Aorta (tissue), 5 donors: ENCODE data around the gene CASP10. TPM values are rescaled to one million over a fixed set of nuclear protein-coding genes. Genes with fewer than 3 reads are reported as not detected.

ENCODE experiments used
- ATAC-seq: fragments of 200-7000 bp; cut with Tn5 transposase; one replicate; pipeline ENCODE4 v1.9.1; 2022; ENCODE audit warnings: moderate library complexity; ENCODE audit not compliant: low FRiP score
- DNase-seq, 2 donors: peaks; one replicate each; pipeline ENCODE4 v3.0.0-alpha.2; 2020
- H3K27ac ChIP-seq, 2 donors: one replicate each; pipeline ENCODE4 v1.5.1; 2013; ENCODE audit warnings: low read length in 2 of 2, mild to moderate bottlenecking in 2 of 2, moderate library complexity in 2 of 2, control low read depth in 1 of 2, inconsistent platforms in 1 of 2, low read depth in 1 of 2
- H3K27me3 ChIP-seq, 2 donors: one replicate each; pipeline ENCODE4 v1.6.1; 2013; ENCODE audit warnings: control low read depth in 1 of 2, low read length in 1 of 2, mild to moderate bottlenecking in 1 of 2, moderate library complexity in 1 of 2; ENCODE audit not compliant: insufficient read depth in 2 of 2, control insufficient read depth in 1 of 2
- H3K36me3 ChIP-seq, 2 donors: one replicate each; pipeline ENCODE4 v1.6.1; 2013; ENCODE audit warnings: control low read depth in 1 of 2, low read length in 1 of 2, mild to moderate bottlenecking in 1 of 2; ENCODE audit not compliant: insufficient read depth in 2 of 2, control insufficient read depth in 1 of 2
- H3K4me1 ChIP-seq, 2 donors: one replicate each; pipeline ENCODE4 v1.6.1; 2013; ENCODE audit warnings: low read length in 2 of 2, control low read depth in 1 of 2, mild to moderate bottlenecking in 1 of 2, moderate library complexity in 1 of 2; ENCODE audit not compliant: insufficient read depth in 2 of 2, control insufficient read depth in 1 of 2
- H3K4me3 ChIP-seq, 2 donors: one replicate each; pipeline ENCODE4 v1.5.1; 2013; ENCODE audit warnings: low read length in 2 of 2, control low read depth in 1 of 2, mild to moderate bottlenecking in 1 of 2
- H3K9me3 ChIP-seq: one replicate; pipeline ENCODE4 v1.6.1; 2013; ENCODE audit warnings: mild to moderate bottlenecking, low read length; ENCODE audit not compliant: control insufficient read depth
- WGBS, 2 donors: extraction: QIAGEN DNeasy Blood & Tissue Kit; methylation state at CpG; one replicate each; pipeline ENCODE4 v1.1.7; 2013; 5-methylcytosine and 5-hydroxymethylcytosine counted together
- intact Hi-C, 2 donors: fragments of 100-400 bp; cut with DNase I; formaldehyde crosslinking; loops; one replicate each; pipeline versions ENCODE4 v1.14.2 to v1.15.0; 2022
- polyA plus RNA-seq, 2 donors: library from polyadenylated mRNA; stranded (reverse); fragments of 200-250 nt; gene quantifications; one replicate each; pipeline ENCODE4 v1.2.3, GENCODE V29; 2013
- total RNA-seq, 2 donors: library from RNA; stranded (reverse); fragmentation: NEBNext Ultra II Directional; extraction: Animal tissue kit (Norgen Biotek cat#: 25700); gene quantifications; one replicate each; pipeline ENCODE4 v1.2.1, GENCODE V29; 2021
- donor health status: healthy with polysubstance abuse.
- donor health status: Bipolar disorder and iron deficiency.
- donor health status: DM: no; HTN: no; CAD: no.
- donor health status: DM: no; HTN: no; CAD: no.
- donor health status: DM: yes; HTN: yes; CAD: no.

The CASP10 gene
- total and polyA plus RNA-seq, 4 donors = 1.1 to 26.1 (median 5.7) TPM

DNA sequence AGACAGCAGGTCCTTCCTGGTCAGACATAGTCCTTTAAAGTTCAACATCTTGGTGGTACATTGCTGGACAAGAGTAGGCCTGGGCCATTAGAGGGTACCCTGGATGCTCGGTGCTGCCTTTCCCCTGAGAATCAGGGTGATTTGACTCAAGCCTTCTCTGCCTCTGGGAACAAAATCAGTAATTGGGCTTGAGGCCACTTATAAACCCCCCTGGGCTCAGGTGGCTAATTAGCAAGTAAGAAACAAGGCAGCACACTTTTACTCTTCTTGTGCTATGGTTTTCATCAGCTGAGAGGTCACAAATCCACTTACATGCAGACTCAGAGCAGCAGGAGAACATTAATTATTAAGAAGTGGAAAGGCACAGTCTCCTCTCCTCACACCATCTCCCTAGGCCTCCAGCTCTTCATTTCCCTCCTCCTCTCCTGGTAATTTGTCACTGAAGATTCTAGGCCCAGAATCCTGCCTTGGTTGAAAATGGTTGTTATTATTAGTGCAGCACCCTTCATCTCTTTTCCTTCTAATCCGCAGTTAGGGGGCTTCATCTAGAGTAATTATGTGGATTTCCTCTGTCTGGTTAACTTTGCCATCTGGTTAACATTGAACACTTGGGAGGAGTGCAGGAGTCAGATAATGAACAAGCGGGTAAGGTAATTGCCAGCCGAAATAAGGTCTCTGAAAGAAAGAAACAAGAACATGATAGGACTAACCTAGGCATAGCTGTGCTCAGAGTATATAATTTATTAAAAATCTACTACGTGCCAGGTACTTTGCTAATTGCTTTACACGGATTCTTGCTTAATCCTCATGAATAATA is 29.7 kb upstream of the CASP10 start:
- WGBS, 2 donors = 87 to 93% methylated on average over 6 of the region's 6 CpGs
- H3K36me3 ChIP-seq = peaks cover 4 to 13% of the 10 kb centered on the region in 2 donors
- no peaks in the 10 kb centered on the region for H3K27me3 ChIP-seq
- H3K27ac ChIP-seq = no peak overlapping the region
- ATAC-seq = no peak
- H3K4me1 ChIP-seq = peaks cover 0 to 1% of the 10 kb centered on the region in 2 donors
- no peaks in the 10 kb centered on the region for H3K9me3 ChIP-seq
- intact Hi-C loops = loop anchor here in 1 of 2 donors (10.0 kb wide), 1 partner anchor 78 kb away; the partner anchor contains the start of genes HYCC2 and NDUFB3
- DNase-seq = no peak
- H3K4me3 ChIP-seq = no peak overlapping the region

DNA sequence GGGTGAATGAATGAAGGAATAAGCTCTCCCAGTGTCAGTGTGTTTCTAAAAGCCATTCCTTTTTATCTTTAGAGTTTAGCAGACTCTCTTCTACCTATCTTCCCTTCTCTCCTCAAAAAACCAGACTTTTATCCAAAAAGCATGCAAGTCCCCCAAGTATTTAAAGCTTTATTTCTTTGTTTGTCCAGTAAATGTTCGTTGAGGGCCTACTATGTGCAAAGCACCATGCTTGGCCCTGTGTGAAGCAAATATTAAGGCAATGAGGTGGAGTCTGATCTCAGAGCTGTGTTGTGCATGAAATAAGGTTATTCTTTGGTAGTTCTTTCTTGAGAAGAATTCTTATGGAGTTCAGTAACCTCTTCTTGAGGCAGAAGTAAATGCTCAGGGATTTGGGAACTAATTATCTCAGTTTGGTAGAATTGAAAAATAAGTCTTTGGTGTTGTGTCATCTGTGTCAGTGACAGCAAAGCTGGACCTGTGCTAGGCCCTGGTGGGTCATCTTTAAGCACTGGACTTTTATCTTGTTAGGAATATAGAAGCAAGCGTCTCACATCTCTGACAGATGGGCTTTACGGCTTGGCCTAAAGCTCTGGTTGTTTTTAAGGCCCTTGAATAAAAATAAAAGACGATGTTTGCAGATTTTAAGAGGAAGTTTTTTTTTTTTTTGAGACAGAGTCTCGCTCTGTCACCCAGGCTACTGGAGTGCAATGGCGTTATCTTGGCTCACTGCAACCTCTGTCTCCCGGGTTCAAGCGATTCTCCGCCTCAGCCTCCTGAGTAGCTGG is 28.1 kb upstream of the CASP10 start:
- intact Hi-C loops = loop anchor here in 1 of 2 donors (5.0 to 10.0 kb wide), 2 partner anchors 38 to 80 kb away; partner anchors contain the start of genes CFLAR, HYCC2 and NDUFB3
- no peak for DNase-seq
- H3K4me3 ChIP-seq = no peak overlapping the region
- 87 to 90% methylated on average over 9 of the region's 9 CpGs for WGBS, 2 donors
- H3K4me1 ChIP-seq = peaks cover 0 to 1% of the 10 kb centered on the region in 2 donors
- no peaks in the 10 kb centered on the region for H3K27me3 ChIP-seq
- H3K27ac ChIP-seq = no peak overlapping the region
- H3K9me3 ChIP-seq = no peaks in the 10 kb centered on the region
- ATAC-seq = no peak
- H3K36me3 ChIP-seq = peaks cover 5 to 13% of the 10 kb centered on the region in 2 donors

DNA sequence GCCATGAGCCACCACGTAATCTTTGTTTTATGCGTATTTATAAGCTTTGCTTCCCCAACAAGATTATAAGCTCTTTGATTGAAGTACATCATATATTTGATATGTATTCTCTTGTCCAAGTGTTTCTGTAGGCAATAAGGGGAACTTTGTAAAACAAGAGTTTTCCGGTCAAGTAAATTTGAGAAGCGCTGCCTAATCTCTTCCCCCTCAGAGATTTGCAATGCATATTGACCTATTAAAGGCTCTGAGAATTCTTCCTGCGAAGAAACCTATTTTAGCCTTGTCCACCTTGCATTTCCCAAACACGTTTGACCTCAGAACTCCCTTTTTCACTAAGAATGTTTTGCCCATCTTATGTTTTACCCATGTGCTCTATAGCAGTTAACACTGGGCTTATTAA is 26.9 kb upstream of the CASP10 start:
- no peak overlapping the region for H3K27ac ChIP-seq
- peaks cover 10 to 11% of the 10 kb centered on the region in 2 donors for H3K36me3 ChIP-seq
- ATAC-seq = no peak
- no peaks in the 10 kb centered on the region for H3K9me3 ChIP-seq
- intact Hi-C loops = loop anchor here in 1 of 2 donors (5.0 to 10.0 kb wide), 2 partner anchors 39 to 81 kb away; partner anchors contain the start of genes CFLAR, HYCC2 and NDUFB3
- peaks cover 0 to under 1% of the 10 kb centered on the region in 2 donors for H3K4me1 ChIP-seq
- 85 to 87% methylated on average over 6 of the region's 6 CpGs for WGBS, 2 donors
- H3K4me3 ChIP-seq = no peak overlapping the region
- no peak for DNase-seq
- no peaks in the 10 kb centered on the region for H3K27me3 ChIP-seq

DNA sequence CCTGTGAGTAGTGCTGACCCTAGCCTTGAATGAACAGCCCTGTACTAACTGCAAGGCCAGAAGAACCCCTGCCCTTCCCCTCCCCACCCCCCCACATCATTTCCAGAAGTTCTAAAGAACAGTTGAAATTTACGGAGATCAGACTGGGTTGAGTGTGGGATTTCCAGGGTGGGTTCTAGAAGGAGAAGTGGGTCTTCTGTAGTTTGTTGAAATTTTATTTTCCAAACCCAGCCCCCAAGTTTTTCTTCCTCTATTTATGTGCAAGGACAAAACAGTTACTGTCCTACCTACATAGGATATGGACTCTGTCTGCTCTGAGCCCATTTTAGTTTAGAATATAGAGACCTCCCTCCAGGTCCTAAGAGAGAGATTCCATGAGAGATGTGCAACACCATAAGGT is 26.3 kb upstream of the CASP10 start:
- ATAC-seq (no peak), DNase-seq (no peak)
- intact Hi-C loops = loop anchor here in 1 of 2 donors (5.0 to 10.0 kb wide), 2 partner anchors 39 to 82 kb away; partner anchors contain the start of genes CFLAR, HYCC2 and NDUFB3
- no peaks in the 10 kb centered on the region for H3K9me3 ChIP-seq
- no peak overlapping the region for H3K4me3 ChIP-seq
- H3K4me1 ChIP-seq = no peaks in the 10 kb centered on the region
- H3K36me3 ChIP-seq = peaks cover 10 to 11% of the 10 kb centered on the region in 2 donors
- H3K27ac ChIP-seq = no peak overlapping the region
- WGBS, 2 donors = 48 to 94% methylated on average over 1 of the region's 1 CpG
- no peaks in the 10 kb centered on the region for H3K27me3 ChIP-seq

DNA sequence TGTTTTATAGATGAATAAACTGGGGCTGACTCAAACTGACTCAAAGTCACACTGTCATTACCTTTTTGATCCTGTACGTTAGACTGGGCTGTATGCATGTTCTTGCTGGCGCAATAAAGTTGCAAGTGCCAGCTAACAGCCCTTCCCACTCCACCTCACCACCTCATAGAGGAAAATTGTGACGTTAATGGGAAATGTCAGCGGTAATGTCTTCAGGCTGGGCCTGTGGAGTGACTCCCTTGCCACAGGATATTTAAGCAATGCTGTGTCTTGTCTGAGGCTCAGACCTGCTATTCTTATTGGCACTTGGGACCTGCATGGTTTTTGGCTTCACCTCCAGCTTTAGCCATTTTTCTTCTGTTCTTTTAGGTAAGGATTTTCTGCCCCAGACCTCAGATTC is 25.2 kb upstream of the CASP10 start:
- no peaks in the 10 kb centered on the region for H3K9me3 ChIP-seq
- DNase-seq (no peak), ATAC-seq (no peak)
- intact Hi-C loops = loop anchor here in 1 of 2 donors (5.0 to 10.0 kb wide), 2 partner anchors 40 to 83 kb away; partner anchors contain the start of genes CFLAR, HYCC2 and NDUFB3
- no peaks in the 10 kb centered on the region for H3K4me1 ChIP-seq
- H3K27me3 ChIP-seq = no peaks in the 10 kb centered on the region
- WGBS, 2 donors = 76 to 78% methylated on average over 4 of the region's 4 CpGs
- H3K27ac ChIP-seq = peak overlapping the region in 1 of 2 donors; percentile 23
- no peak overlapping the region for H3K4me3 ChIP-seq
- H3K36me3 ChIP-seq = peaks cover 10 to 13% of the 10 kb centered on the region in 2 donors

DNA sequence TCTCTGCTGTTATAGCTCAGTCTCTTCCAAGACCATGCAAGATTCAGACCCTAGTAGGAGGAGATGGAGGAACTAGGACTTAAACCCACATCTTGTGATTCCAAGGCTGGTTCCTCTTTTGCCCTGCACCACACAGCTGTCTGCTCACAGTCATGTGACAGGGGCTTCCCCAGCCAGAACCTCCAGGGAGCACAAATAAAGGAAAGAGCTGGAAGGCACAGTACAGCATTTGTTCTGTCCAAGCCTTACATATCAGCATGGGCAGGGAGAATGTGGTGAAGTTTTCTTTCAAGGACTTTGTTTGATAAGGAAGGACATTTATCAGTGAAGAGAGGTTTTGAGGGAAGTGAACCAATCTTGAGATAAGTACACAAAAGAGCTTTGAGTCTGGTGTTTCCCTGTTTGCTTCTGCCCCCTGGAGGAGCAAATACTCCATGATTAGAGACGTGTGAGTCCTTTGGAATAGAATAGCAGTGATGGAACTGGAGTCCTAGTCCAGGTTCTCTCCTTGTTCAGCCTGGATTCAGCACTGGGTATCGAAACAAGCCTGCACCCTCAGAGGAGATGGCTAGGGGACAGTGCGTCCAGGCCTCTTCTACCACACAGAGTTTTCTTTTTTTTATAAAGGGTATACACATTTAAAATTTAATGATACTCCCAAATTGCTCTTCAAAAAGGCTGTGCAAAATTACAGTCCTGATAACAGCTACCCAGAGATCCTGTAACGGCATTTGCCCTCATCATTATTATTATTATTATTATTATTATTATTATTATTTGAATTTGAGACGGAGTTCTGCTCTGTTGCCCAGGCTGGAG is 24.6 kb upstream of the CASP10 start:
- peak; percentile 84 for ATAC-seq
- H3K4me1 ChIP-seq = no peaks in the 10 kb centered on the region
- DNase-seq = peak in 1 of 2 donors; percentile 85
- intact Hi-C loops = loop anchor here in 1 of 2 donors (5.0 to 10.0 kb wide), 2 partner anchors 41 to 84 kb away; partner anchors contain the start of genes CFLAR, HYCC2 and NDUFB3
- H3K9me3 ChIP-seq = no peaks in the 10 kb centered on the region
- H3K27me3 ChIP-seq = no peaks in the 10 kb centered on the region
- no peak overlapping the region for H3K4me3 ChIP-seq
- H3K27ac ChIP-seq = peak overlapping the region in 1 of 2 donors; percentile 23
- peaks cover 6 to 13% of the 10 kb centered on the region in 2 donors for H3K36me3 ChIP-seq
- 59 to 63% methylated on average over 5 of the region's 5 CpGs for WGBS, 2 donors

DNA sequence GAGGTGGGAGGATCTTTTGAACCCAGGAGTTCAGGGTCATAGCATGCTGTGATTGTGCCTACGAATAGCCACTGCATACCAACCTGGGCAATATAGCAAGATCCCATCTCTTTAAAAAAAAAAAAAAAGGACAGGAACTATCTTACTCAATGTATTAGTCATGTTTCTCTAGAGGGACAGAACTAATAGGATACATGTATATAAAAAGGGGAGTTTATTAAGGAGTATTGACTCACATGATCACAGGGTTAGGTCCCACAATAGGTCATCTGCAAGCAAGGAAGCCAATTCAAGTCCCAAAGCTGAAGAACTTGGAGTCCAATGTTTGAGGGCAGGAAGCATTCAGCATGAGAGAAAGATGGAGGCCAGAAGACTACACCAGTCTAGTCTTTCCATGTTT is 18.8 kb upstream of the CASP10 start:
- ATAC-seq (no peak), DNase-seq (no peak)
- Histone ChIP-seq H3K27ac (no peak overlapping the region), H3K4me1 (no peaks in the 10 kb centered on the region), H3K36me3 (peaks cover 9 to 14% of the 10 kb centered on the region in 2 donors), H3K9me3 (no peaks in the 10 kb centered on the region), H3K27me3 (no peaks in the 10 kb centered on the region), H3K4me3 (no peak overlapping the region)
- intact Hi-C loops = no loop called here
- WGBS, 2 donors = 94 to 96% methylated on average over 1 of the region's 1 CpG

DNA sequence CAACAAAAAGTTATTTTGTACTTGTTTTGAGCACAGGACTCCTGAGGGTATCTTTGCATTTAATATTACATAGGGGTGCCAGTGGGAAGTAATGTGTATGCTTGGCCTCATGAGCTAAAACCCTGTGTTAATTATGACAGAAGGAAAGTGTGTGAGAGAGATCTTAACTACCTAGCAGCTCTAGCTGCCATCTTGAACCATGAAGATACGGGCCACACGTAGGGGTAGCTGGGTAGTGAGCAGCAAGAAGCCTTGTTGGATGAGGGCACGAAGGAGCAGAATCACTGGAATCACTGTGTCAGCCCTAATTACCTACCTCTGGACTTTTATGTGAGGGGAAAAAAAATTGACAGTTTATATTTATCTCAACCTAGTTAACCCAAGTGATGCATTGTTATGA is 15.4 kb upstream of the CASP10 start:
- no peaks in the 10 kb centered on the region for H3K27me3 ChIP-seq
- H3K4me3 ChIP-seq = no peak overlapping the region
- H3K27ac ChIP-seq = no peak overlapping the region
- no peaks in the 10 kb centered on the region for H3K9me3 ChIP-seq
- no peak for ATAC-seq
- H3K36me3 ChIP-seq = peaks cover 6 to 9% of the 10 kb centered on the region in 2 donors
- 92 to 97% methylated on average over 3 of the region's 3 CpGs for WGBS, 2 donors
- intact Hi-C loops = no loop called here
- H3K4me1 ChIP-seq = no peaks in the 10 kb centered on the region
- DNase-seq = no peak
